Mucosa of descending colon (tissue), 3 donors: ENCODE measurements around the gene CGB2. TPM values are rescaled to one million over a fixed set of nuclear protein-coding genes. Genes with fewer than 3 reads are reported as not detected.

Source experiments
- ATAC-seq: fragments of 200-7000 bp; cut with Tn5 transposase; one replicate; pipeline ENCODE4 v1.9.1; 2020; ENCODE audit warnings: mild to moderate bottlenecking, moderate library complexity
- DNase-seq, 3 donors: peaks; one replicate each; pipeline ENCODE4 v3.0.0-alpha.2; 2020
- H3K36me3 ChIP-seq: fragments of 200-600 bp; one replicate; pipeline ENCODE4 v1.8.0; 2021; ENCODE audit warnings: low read depth, mild to moderate bottlenecking
- H3K4me1 ChIP-seq: fragments of 200-600 bp; one replicate; pipeline ENCODE4 v1.8.0; 2021; ENCODE audit warnings: low read depth, mild to moderate bottlenecking
- H3K4me3 ChIP-seq: fragments of 200-600 bp; one replicate; pipeline ENCODE4 v1.8.0; 2021; ENCODE audit warnings: mild to moderate bottlenecking
- H3K9me3 ChIP-seq: fragments of 200-600 bp; one replicate; pipeline ENCODE4 v1.8.0; 2021; ENCODE audit warnings: mild to moderate bottlenecking
- intact Hi-C, 2 donors: fragments of 100-400 bp; cut with DNase I in 1 of 2; cut with micrococcal nuclease in 1 of 2; formaldehyde crosslinking; loops; one replicate each; pipeline versions ENCODE4 v1.11.0 to v1.11.1; 2022; cut with DNase I, micrococcal nuclease
- total RNA-seq, 3 donors: library from RNA; stranded (reverse); fragmentation: NEBNext Ultra II Directional in 2 of 3; extraction: Animal tissue kit (Norgen Biotek cat#: 25700) in 2 of 3; gene quantifications; one replicate each; pipeline versions ENCODE4 v1.2.1 to v1.2.4, GENCODE V29; 2021 to 2023
- TF ChIP-seq, protein P1 (sequence below): fragments of 200-600 bp; IDR thresholded peaks from one replicate; pipeline ENCODE4 v1.8.0; 2022; ENCODE audit warnings: antibody characterized with exemption, mild to moderate bottlenecking
- donor health status: DM: no; HTN: no; CAD: no; lungs with moderate emphysema.
- donor health status: DM: no; HTN: no; CAD: no.
- donor health status: DM: no; HTN: yes; CAD: no.

Gene CGB2
- total RNA-seq, 3 donors from 2014 or later = not detected

DNA sequence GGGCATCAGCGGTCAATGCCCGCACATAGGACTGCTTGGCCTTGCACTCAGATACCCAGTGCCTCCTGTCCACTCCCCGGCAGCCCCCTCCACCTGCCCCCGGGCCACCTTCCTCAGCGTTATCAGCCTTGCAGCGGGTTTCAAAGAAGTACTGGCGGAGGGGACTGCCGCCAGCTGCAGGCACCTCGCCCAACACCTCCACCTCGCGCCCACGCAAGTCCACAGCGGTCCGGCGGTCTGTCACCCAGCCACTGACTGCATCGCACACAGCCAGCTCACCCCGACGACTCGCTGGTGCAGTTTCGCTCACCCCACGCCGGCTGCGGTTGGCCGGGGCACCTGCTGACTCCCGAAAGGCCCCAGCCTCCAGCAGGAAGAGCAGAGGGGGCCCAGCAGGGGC, 29.8 kb downstream of the CGB2 start:
- DNase-seq = no peak
- intact Hi-C loops = no loop called here
- Histone ChIP-seq H3K36me3 (no peaks in the 10 kb centered on the region), H3K9me3 (no peaks in the 10 kb centered on the region), H3K4me1 (peaks cover 18% of the 10 kb centered on the region), H3K4me3 (no peak overlapping the region)
- ATAC-seq = no peak
- TF ChIP-seq, protein P1, sequence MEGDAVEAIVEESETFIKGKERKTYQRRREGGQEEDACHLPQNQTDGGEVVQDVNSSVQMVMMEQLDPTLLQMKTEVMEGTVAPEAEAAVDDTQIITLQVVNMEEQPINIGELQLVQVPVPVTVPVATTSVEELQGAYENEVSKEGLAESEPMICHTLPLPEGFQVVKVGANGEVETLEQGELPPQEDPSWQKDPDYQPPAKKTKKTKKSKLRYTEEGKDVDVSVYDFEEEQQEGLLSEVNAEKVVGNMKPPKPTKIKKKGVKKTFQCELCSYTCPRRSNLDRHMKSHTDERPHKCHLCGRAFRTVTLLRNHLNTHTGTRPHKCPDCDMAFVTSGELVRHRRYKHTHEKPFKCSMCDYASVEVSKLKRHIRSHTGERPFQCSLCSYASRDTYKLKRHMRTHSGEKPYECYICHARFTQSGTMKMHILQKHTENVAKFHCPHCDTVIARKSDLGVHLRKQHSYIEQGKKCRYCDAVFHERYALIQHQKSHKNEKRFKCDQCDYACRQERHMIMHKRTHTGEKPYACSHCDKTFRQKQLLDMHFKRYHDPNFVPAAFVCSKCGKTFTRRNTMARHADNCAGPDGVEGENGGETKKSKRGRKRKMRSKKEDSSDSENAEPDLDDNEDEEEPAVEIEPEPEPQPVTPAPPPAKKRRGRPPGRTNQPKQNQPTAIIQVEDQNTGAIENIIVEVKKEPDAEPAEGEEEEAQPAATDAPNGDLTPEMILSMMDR = no peak

DNA sequence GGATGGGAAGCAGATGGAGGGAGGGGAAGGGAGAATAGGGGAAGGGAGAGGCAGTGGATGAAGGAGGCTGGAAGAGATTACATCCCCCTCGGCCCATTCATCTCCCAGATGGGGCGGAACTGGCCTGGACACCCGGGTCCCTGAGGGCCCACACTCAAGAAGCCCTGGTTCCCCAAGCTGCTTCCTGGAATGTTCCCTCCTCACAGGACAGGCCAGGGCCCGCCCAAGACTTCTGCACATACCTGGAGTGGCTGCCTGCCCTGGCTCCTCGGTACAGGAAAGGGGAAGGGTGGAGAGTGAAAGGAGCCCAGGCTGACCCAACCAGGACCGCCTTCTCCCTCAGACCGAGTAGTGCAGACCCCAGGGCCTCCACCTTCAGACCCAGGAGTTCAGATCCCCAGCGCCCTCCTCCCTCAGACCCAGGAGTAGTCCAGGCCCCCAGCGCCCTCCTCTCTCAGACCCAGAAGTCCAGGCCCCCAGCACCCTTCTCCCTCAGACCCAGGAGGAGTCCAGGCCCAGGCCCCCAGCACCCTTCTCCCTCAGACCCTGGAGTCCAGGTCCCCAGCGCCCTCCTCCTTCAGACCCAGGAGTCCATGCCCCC, 32.4 kb downstream of the CGB2 start:
- DNase-seq = no peak
- TF ChIP-seq, protein P1 = no peak
- intact Hi-C loops = no loop called here
- Histone ChIP-seq H3K36me3 (no peaks in the 10 kb centered on the region), H3K4me1 (peaks cover 5% of the 10 kb centered on the region), H3K4me3 (no peak overlapping the region), H3K9me3 (no peaks in the 10 kb centered on the region)
- peak; percentile 23 for ATAC-seq

DNA sequence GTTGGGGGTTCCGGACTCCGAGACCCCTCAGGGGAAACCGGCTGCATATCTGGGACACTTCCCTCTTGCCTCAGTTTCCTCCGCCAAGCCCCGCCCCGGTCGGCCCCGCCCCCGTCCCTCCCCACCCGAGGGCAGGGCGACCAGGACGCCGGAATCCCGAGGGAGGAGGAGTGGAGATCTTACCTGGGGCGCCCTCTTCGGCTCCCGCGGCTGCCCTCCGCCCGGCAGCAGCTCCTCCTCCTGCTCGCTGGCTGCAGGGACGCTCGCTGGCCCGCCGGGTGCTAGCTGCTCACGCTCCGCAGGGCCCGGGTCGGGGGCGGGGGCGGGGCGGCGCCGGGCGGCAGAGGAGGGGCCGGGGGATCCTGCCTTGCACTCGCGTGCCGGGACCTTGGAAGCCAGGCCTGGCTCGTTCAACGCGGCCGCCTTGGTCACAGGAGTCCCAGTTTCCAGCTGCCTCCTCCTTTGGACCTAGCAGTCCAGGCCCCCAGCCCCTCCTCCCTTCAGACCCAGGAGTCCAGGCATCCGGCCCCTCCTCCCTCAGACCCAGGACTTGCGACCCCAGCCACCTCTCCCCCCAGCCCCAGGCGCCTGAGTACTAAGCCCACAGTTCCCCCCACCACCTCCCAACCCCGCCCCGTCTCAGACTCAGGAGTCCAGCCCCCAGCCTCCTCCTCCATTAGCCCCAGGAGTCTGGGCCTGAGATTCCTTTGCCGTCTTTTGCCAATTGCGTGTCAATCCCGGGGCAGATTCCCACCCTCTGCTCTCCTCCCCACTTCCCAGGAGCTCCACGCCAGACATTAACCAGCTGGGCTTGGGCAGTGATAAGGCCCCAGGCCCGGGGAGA, 33.3 kb downstream of the CGB2 start, which contains the start of gene NTF4:
NTF4 (minus strand) TSS at position 51 of the 844 bp plus-strand sequence. CDS start 2,821 bp downstream, outside the sequence.
- Histone ChIP-seq H3K9me3 (no peaks in the 10 kb centered on the region), H3K4me3 (no peak within 1 kb of the TSS), H3K4me1 (peaks cover 5% of the 10 kb centered on the region), H3K36me3 (no peaks in the 10 kb centered on the region)
- TF ChIP-seq, protein P1 = no peak
- DNase-seq (peak in 1 of 3 donors; percentile 49), ATAC-seq (peak; percentile 66)
- intact Hi-C loops = no loop called here

DNA sequence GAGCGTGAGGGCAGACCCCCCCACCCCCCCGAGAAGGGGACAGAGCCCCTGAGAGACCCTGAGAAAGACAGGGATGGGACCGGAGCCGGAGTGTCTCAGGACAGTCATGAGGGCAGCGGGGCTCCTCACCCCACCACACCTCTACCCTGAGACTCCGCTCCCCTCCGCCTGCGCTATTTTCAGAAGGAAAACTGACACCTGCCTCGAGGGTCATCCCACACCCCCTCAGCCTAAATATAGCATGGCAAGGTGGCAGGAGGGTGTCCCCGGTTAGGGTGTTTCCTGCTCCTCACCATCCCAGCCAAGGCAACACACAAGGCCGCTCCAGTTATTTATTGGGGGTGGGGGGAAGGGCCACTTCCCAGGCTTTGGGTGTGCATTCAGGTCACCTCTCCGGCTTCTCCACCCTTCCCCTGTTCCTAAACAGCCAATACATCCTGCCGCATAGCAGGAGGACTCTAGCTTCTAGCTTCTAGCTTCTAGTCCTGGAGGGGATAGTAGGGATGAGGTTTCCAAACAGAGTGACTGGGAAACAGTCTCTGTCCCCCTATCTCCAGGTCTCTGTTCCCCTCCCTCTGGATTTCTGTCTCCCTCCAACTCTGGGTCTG, 34.3 kb downstream of the CGB2 start:
- no peaks in the 10 kb centered on the region for H3K36me3 ChIP-seq
- DNase-seq (no peak), ATAC-seq (no peak)
- TF ChIP-seq, protein P1 = no peak
- intact Hi-C loops = no loop called here
- no peaks in the 10 kb centered on the region for H3K9me3 ChIP-seq
- peaks cover 5% of the 10 kb centered on the region for H3K4me1 ChIP-seq
- H3K4me3 ChIP-seq = no peak overlapping the region

DNA sequence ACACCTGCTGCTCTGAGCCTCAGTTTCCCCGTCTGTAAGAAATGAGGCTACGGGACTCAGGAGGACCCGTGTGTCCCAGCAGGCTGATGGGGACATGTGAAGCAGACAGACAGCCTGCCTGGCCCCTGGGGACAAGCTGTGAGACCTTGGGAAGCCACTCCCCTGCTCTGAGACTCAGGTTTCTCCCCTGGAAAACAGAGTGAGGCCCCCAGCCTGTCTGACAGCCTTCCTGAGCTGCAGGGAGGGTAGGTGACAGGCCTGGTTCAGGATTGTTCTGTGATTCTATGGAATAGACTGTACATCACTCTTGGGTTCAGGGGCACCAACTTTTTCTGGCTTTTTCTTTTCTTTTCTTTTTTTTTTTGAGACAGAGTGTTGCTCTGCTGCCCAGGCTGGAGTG, 35.9 kb downstream of the CGB2 start:
- DNase-seq (no peak), ATAC-seq (no peak)
- Histone ChIP-seq H3K9me3 (no peaks in the 10 kb centered on the region), H3K4me1 (peaks cover 5% of the 10 kb centered on the region), H3K4me3 (no peak overlapping the region), H3K36me3 (no peaks in the 10 kb centered on the region)
- TF ChIP-seq, protein P1 = no peak
- intact Hi-C loops = no loop called here
